AG04449 (cell line): Measurements from ENCODE around the gene ZBTB1.

ENCODE experiments used
- CTCF ChIA-PET: fragments of 350-600 bp; formaldehyde crosslinking; extraction: SDS; loops from one replicate; lab custom pipeline; 2021; ENCODE audit warnings: antibody characterized with exemption; lab: Yijun Ruan, JAX
- POLR2A ChIA-PET: fragments of 400-600, 350-600 bp; formaldehyde crosslinking; extraction: SDS; loops from one replicate; lab custom pipeline; 2020; ENCODE audit warnings: antibody characterized with exemption, inconsistent platforms; lab: Yijun Ruan, JAX
- DNase-seq: peaks from one replicate; pipeline ENCODE4 v3.0.0-alpha.2; 2010; ENCODE audit warnings: low read depth, low spot score
- H3K4me3 ChIP-seq: 2 replicates; pipeline ENCODE4 v1.5.1; 2011; ENCODE audit warnings: low read depth, mild to moderate bottlenecking, control low read depth, low read length
- TF ChIP-seq, protein P1 (sequence below): IDR thresholded peaks from one replicate; pipeline ENCODE4 v1.5.1; 2011; ENCODE audit warnings: mild to moderate bottlenecking, moderate library complexity, low read length, control low read depth, inconsistent platforms; ENCODE audit not compliant: insufficient read depth; ENCODE audit errors: missing control alignments

The ZBTB1 gene

DNA sequence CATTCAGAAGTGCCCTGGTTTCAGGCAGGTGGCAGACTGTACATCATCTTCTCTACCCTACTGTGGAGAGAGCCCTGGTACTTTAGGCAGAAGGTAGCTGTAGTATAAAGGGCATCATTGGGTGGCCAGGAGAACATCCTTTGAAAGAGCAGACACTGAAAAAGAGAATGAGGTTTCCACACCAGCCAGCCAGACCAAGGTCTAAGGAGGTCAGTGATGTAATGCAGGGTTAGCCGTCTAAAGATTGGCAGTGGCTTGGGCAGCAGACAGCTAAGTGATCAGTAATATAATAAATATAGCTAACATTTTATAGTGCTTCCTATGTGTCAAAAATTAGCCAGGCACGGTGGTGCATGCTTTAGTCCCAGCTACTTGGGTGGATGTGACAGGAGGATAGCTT is 12.9 kb upstream of the ZBTB1 start:
- CTCF ChIA-PET, result interaction anchor here (0.6 to 4.9 kb wide), 5 partner anchors 13 to 147 kb away, joined by 3 to 46 read pairs (median 3); no protein-coding TSS in a partner anchor
- no peak for DNase-seq
- H3K4me3 ChIP-seq, result no peak overlapping the region
- TF ChIP-seq, protein P1, sequence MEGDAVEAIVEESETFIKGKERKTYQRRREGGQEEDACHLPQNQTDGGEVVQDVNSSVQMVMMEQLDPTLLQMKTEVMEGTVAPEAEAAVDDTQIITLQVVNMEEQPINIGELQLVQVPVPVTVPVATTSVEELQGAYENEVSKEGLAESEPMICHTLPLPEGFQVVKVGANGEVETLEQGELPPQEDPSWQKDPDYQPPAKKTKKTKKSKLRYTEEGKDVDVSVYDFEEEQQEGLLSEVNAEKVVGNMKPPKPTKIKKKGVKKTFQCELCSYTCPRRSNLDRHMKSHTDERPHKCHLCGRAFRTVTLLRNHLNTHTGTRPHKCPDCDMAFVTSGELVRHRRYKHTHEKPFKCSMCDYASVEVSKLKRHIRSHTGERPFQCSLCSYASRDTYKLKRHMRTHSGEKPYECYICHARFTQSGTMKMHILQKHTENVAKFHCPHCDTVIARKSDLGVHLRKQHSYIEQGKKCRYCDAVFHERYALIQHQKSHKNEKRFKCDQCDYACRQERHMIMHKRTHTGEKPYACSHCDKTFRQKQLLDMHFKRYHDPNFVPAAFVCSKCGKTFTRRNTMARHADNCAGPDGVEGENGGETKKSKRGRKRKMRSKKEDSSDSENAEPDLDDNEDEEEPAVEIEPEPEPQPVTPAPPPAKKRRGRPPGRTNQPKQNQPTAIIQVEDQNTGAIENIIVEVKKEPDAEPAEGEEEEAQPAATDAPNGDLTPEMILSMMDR, result no peak
- POLR2A ChIA-PET, result no interaction called here

DNA sequence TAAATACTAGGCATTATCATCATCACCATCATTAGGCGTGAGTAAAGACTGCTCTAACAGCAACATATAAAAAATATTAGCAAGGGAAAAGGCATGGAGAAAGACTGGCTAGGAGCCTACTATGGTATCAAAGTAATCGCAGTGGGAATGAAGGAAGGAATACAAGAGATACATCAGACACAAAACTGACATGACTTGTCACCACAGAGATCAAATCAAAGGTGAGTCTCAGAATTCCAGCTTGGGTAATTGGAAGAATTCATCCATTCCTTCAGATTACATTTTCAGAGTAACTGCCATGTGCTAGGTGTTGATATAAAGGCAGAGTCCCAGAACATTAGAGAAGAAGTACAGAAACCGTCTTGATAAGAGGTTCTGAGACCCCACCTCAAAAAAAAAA is 11.1 kb upstream of the ZBTB1 start:
- ChIA-PET CTCF (interaction anchor here (0.6 to 4.9 kb wide), 3 partner anchors 15 to 157 kb away, joined by 3 to 46 read pairs (median 6); no protein-coding TSS in a partner anchor), POLR2A (no interaction called here)
- TF ChIP-seq, protein P1, result no peak

DNA sequence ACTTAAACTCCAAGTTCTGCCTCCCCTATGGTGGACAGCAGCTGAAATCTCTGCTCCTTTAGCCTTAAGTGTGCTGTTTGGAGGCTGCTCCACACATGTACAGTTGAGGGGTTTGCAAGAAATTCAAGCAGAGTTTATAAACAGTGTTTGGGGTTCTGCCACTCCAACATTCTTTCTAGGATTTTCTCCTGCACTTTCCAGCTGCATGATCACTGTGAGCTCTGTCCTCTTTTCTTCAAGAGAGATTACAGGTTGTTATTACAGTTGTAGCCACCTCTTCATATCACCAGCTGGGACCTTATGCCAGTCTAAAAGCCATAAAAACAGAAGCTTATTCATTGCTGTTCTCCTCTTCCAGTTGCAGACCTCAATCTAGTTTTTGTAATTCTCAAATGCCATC is 9.3 kb upstream of the ZBTB1 start:
- no peak for DNase-seq
- no peak overlapping the region for H3K4me3 ChIP-seq
- TF ChIP-seq, protein P1, result no peak
- ChIA-PET CTCF (interaction anchor here (1.1 to 5.5 kb wide), 3 partner anchors 10 to 152 kb away, joined by 3 to 33 read pairs (median 14); no protein-coding TSS in a partner anchor), POLR2A (no interaction called here)

More for the DNA sequence above, 11.1 kb upstream of the ZBTB1 start:
- H3K4me3 ChIP-seq, result no peak overlapping the region
- DNase-seq, result no peak

DNA sequence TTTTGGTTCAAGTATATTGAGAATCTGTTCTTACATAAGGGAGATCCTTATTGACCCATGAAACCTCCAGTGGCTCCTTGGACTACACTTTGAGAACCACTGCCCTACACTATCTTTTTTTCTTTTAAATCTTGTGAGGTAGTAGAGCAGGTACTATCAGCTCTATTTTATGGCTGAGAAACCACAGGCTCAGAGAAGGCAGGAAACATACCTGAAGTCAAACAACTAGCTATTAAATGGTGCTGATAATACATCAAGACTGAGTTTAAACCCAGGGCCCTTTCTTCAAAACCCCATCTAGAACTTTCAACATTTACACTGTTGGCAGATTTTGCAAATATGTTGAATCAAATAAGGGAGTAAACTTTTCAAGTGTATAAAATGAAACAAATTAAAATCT is 7.8 kb upstream of the ZBTB1 start:
- ChIA-PET CTCF (interaction anchor here (0.6 to 5.5 kb wide), 5 partner anchors 13 to 153 kb away, joined by 3 to 33 read pairs (median 6); no protein-coding TSS in a partner anchor), POLR2A (interaction anchor here (1.3 kb wide), 1 partner anchor 9 kb away, joined by 3 read pairs; no protein-coding TSS in a partner anchor)
- TF ChIP-seq, protein P1, result no peak

GRCh38 chr14:64500088-64500487 is 4.5 kb upstream of the ZBTB1 start:
- DNase-seq, result no peak
- H3K4me3 ChIP-seq, result no peak overlapping the region
- POLR2A ChIA-PET, result no interaction called here
- CTCF ChIA-PET, result interaction anchor here (1.8 to 2.6 kb wide), 3 partner anchors 10 to 22 kb away, joined by 8 to 11 read pairs (median 9); no protein-coding TSS in a partner anchor
- TF ChIP-seq, protein P1, result no peak

More for the DNA sequence above, 7.8 kb upstream of the ZBTB1 start:
- no peak for DNase-seq
- no peak overlapping the region for H3K4me3 ChIP-seq

- POLR2A ChIA-PET, result interaction anchor here (1.3 to 2.4 kb wide), 2 partner anchors 39 to 127 kb away, joined by 3 to 11 read pairs; partner anchors contain the start of gene HSPA2
- DNase-seq, result no peak
- H3K4me3 ChIP-seq, result peak overlapping the region; percentile 86
- CTCF ChIA-PET, result interaction anchor here (1.2 to 2.8 kb wide), 6 partner anchors 8 to 158 kb away, joined by 4 to 16 read pairs (median 9); no protein-coding TSS in a partner anchor
- TF ChIP-seq, protein P1, result no peak
Observed at GRCh38 chr14:64501411-64502171, 3.0 kb upstream of the ZBTB1 start.
